Measurements from ENCODE around the gene MIOX.

Gene MIOX

DNA sequence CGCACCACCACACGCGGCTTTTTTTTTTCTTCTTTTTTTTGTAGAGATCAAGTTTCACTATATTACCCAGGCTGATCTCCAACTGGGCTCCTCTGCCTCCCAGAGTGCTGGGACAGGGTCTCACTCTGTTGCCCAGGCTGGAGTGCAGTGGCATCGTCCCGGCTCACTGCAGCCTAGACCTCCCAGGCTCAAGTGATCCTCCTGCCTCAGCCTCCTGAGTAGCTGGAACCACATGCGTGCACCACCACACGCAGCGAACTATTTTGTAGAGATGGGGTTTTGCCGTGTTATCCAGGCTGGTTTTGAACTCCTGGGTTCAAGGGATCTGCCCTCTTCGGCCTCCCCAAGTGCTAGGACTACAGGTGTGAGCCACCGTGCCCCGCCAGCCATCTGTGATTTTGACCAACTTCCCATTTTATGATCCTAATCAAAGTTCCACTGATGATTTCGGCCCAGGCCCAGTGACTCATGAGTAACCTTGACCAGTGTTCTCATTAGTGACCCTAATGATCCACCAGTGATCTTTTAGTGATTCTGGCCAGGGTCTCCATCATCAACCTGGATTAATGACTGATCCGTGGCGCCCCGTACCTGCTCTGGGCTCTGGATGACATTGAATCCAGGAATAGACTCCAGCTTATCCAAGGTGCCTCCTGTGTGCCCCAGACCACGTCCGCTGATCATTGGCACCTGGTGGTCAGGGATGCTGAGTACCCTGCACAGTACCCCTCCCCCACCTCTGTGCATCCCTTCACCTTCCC lies 41.4 kb downstream of the MIOX start:
- H3K9me3 ChIP-seq (ENCODE audit: control insufficient read depth, insufficient read depth, low read depth, low read length), result no peaks in the 10 kb centered on the region
- POLR2A ChIA-PET, result interaction anchor here (1.4 to 1.7 kb wide), 2 partner anchors 20 to 35 kb away, joined by 4 to 6 read pairs; partner anchors contain the start of genes LMF2, NCAPH2 and SYCE3
- peaks cover 0 to 16% of the 10 kb centered on the region in 2 experiments; a peak in 1 of 3 replicates for H3K36me3 ChIP-seq (ENCODE audit: control insufficient read depth in 2 of 2, insufficient read depth in 1 of 2, low read length in 2 of 2)
- CTCF ChIA-PET, result interaction anchor here (0.7 to 1.1 kb wide), 5 partner anchors 8 to 142 kb away, joined by 3 to 4 read pairs (median 3); no protein-coding TSS in a partner anchor
- H3K4me3 ChIP-seq (ENCODE audit: low read depth, low read length), result no peak overlapping the region
- TF ChIP-seq ZIC2 (tag by site-specific recombination; IDR thresholded peaks at IDR 0.05) (0 out of 2 replicates have a peak, but pooled peaks have one; percentile 9), ZNF623 (tag by site-specific recombination; IDR thresholded peaks at IDR 0.05) (no peak), GLIS1 (tag by site-specific recombination; IDR thresholded peaks at IDR 0.05) (0 out of 2 replicates have a peak, but pooled peaks have one; percentile 10), ZNF121 (tag by site-specific recombination; IDR thresholded peaks at IDR 0.05) (peak; percentile 87), ZNF473 (tag by site-specific recombination; IDR thresholded peaks at IDR 0.05) (no peak)
- TF ChIP-seq, protein P1, sequence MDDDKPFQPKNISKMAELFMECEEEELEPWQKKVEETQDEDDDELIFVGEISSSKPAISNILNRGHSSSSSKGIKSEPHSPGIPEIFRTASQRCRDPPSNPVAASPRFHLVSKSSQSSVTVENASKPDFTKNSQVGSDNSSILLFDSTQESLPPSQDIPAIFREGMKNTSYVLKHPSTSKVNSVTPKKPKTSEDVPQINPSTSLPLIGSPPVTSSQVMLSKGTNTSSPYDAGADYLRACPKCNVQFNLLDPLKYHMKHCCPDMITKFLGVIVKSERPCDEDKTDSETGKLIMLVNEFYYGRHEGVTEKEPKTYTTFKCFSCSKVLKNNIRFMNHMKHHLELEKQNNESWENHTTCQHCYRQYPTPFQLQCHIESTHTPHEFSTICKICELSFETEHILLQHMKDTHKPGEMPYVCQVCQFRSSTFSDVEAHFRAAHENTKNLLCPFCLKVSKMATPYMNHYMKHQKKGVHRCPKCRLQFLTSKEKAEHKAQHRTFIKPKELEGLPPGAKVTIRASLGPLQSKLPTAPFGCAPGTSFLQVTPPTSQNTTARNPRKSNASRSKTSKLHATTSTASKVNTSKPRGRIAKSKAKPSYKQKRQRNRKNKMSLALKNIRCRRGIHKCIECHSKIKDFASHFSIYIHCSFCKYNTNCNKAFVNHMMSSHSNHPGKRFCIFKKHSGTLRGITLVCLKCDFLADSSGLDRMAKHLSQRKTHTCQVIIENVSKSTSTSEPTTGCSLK (tag by site-specific recombination; IDR thresholded peaks at IDR 0.05), result no peak
- H3K27ac ChIP-seq (ENCODE audit: extremely low read depth, low read depth, low read length), result no peak overlapping the region
- no peaks in the 10 kb centered on the region; the same call in 1 of the 2 replicates for H3K4me1 ChIP-seq (ENCODE audit: control insufficient read depth, insufficient read depth, low read length)

- Histone ChIP-seq H3K4me3 (ENCODE audit: low read depth, low read length) (no peak overlapping the region), H3K27ac (ENCODE audit: extremely low read depth, low read depth, low read length) (no peak overlapping the region)
Measured at GRCh38 chr22:50528682-50529415, 42.2 kb downstream of the MIOX start.

DNA sequence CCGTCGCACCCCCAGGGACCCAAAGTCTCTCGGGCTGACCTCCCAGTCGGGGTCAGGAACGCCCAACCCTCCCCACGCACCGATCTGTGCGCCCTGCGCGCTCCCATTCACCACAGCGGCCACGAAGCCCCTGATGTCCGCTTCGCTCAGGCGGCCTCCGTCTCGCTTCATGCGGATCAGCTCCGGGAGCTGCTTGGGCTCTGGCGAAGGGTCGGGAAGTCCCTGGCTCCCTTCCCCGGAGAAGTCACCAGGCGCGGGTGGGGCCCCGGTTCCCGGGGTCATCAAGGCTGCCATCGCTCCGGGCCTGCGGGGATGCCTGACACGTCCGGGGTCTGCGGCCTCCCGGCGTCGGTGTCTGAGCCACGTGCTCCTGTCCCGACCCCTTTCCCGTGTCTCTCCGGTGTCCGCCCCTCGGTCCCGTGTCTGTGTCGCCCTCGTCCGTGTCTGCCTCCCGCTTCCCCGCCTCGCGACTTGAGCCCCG lies 42.8 kb downstream of the MIOX start:
- no peaks in the 10 kb centered on the region for H3K9me3 ChIP-seq (ENCODE audit: control insufficient read depth, insufficient read depth, low read depth, low read length)
- ChIA-PET POLR2A (interaction anchor here (0.6 to 1.7 kb wide), 3 partner anchors 17 to 33 kb away, joined by 3 to 6 read pairs (median 4); partner anchors contain the start of genes LMF2, NCAPH2 and SYCE3), CTCF (no interaction called here)
- TF ChIP-seq ZFP3 (tag by site-specific recombination; IDR thresholded peaks at IDR 0.05; ENCODE audit: low read depth) (no peak), KLF8 (tag by site-specific recombination; IDR thresholded peaks at IDR 0.05) (peak; percentile 87), ZSCAN30 (tag by site-specific recombination; IDR thresholded peaks at IDR 0.05) (no peak), BCL11A (tag by site-specific recombination; IDR thresholded peaks at IDR 0.05; ENCODE audit: low read depth) (no peak), KLF1 (tag by site-specific recombination; IDR thresholded peaks at IDR 0.05) (peak; percentile 28; the same call in 1 of the 2 replicates)
- TF ChIP-seq, protein P2, sequence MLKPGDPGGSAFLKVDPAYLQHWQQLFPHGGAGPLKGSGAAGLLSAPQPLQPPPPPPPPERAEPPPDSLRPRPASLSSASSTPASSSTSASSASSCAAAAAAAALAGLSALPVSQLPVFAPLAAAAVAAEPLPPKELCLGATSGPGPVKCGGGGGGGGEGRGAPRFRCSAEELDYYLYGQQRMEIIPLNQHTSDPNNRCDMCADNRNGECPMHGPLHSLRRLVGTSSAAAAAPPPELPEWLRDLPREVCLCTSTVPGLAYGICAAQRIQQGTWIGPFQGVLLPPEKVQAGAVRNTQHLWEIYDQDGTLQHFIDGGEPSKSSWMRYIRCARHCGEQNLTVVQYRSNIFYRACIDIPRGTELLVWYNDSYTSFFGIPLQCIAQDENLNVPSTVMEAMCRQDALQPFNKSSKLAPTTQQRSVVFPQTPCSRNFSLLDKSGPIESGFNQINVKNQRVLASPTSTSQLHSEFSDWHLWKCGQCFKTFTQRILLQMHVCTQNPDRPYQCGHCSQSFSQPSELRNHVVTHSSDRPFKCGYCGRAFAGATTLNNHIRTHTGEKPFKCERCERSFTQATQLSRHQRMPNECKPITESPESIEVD (tag by site-specific recombination; IDR thresholded peaks at IDR 0.05), result no peak
- H3K36me3 ChIP-seq (ENCODE audit: control insufficient read depth in 2 of 2, insufficient read depth in 1 of 2, low read length in 2 of 2), result peaks cover 0 to 2% of the 10 kb centered on the region in 2 experiments; a peak in 1 of 3 replicates
- H3K4me3 ChIP-seq (ENCODE audit: low read depth, low read length), result no peak overlapping the region
- H3K4me1 ChIP-seq (ENCODE audit: control insufficient read depth, insufficient read depth, low read length), result no peaks in the 10 kb centered on the region; the same call in 1 of the 2 replicates
- H3K27ac ChIP-seq (ENCODE audit: extremely low read depth, low read depth, low read length), result no peak overlapping the region

More at GRCh38 chr22:50528682-50529415, 42.2 kb downstream of the MIOX start:
- no peak for TF ChIP-seq ZNF792 (tag by site-specific recombination; IDR thresholded peaks at IDR 0.05)
- TF ChIP-seq, protein P3, sequence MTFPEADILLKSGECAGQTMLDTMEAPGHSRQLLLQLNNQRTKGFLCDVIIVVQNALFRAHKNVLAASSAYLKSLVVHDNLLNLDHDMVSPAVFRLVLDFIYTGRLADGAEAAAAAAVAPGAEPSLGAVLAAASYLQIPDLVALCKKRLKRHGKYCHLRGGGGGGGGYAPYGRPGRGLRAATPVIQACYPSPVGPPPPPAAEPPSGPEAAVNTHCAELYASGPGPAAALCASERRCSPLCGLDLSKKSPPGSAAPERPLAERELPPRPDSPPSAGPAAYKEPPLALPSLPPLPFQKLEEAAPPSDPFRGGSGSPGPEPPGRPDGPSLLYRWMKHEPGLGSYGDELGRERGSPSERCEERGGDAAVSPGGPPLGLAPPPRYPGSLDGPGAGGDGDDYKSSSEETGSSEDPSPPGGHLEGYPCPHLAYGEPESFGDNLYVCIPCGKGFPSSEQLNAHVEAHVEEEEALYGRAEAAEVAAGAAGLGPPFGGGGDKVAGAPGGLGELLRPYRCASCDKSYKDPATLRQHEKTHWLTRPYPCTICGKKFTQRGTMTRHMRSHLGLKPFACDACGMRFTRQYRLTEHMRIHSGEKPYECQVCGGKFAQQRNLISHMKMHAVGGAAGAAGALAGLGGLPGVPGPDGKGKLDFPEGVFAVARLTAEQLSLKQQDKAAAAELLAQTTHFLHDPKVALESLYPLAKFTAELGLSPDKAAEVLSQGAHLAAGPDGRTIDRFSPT (tag by site-specific recombination; IDR thresholded peaks at IDR 0.05), result peak; percentile 53
- peak; percentile 46; the same call in 1 of the 2 replicates for TF ChIP-seq PRDM1 (tag by site-specific recombination; IDR thresholded peaks at IDR 0.05)
- TF ChIP-seq GLIS2 (tag by site-specific recombination; IDR thresholded peaks at IDR 0.05), result 0 out of 2 replicates have a peak, but pooled peaks have one; percentile 5
- no peak for TF ChIP-seq ZNF132 (tag by site-specific recombination; IDR thresholded peaks at IDR 0.05; ENCODE audit: borderline replicate concordance)
- TF ChIP-seq ZNF2 (tag by site-specific recombination; IDR thresholded peaks at IDR 0.05), result no peak
- ChIA-PET POLR2A (interaction anchor here (0.6 to 1.7 kb wide), 5 partner anchors 17 to 54 kb away, joined by 3 to 6 read pairs (median 4); partner anchors contain the start of genes CHKB, LMF2, NCAPH2 and SYCE3), CTCF (interaction anchor here (0.7 to 1.0 kb wide), 3 partner anchors 35 to 141 kb away, joined by 3 read pairs; no protein-coding TSS in a partner anchor)
- Histone ChIP-seq H3K4me1 (ENCODE audit: control insufficient read depth, insufficient read depth, low read length) (no peaks in the 10 kb centered on the region; the same call in 1 of the 2 replicates), H3K9me3 (ENCODE audit: control insufficient read depth, insufficient read depth, low read depth, low read length) (no peaks in the 10 kb centered on the region), H3K36me3 (ENCODE audit: control insufficient read depth in 2 of 2, insufficient read depth in 1 of 2, low read length in 2 of 2) (peaks cover 0 to 8% of the 10 kb centered on the region in 2 experiments; a peak in 1 of 3 replicates)

Data from HEK293 (cell line).